Stimulated activated CD4-positive, alpha-beta T cell treated with anti-CD3 and anti-CD28 coated beads, Interleukin-12 subunit alpha, Interleukin-12 subunit beta, amount 100 ng/mL, for 4 hours (primary cell): ENCODE results near the gene FANCL.
"Not testable (repeated sequence)": the region's sequence is repeated elsewhere in the genome, so short reads cannot be mapped to it uniquely, and the experiment has no call there.

Experiments
- DNase-seq: peaks from one replicate; pipeline ENCODE4 v3.0.0-alpha.2; 2020

Gene FANCL

DNA sequence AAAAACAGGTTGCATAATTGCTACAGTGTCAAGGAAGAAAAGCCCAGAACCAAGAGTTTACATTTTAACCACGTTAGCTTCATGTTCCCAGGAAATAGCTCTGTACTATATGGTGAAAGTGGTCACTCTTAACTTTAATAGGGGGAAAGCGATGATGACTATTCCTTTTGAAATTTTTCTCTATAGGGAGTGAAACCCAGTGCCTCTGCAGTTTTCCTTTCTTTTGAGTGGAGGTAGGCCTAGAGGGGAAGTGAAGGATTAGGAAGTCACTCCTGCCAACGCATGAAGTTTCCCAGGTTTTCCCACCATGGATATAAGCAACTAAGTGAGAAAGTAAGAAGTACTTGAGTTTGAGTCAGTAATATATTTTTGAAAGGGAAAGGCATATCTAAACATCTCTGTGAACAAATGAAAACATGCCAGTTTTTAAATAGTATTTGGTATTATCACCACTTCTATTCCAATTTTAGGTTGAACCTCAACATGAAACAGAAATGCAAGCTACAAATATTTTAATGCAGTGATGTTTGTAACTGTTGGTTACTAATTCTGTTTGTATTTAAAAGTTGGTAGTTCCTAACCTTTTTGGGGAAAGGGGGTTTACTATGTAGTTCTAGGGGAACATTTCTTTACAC lies 102.6 kb downstream of the FANCL start:
- no peak for DNase-seq

DNA sequence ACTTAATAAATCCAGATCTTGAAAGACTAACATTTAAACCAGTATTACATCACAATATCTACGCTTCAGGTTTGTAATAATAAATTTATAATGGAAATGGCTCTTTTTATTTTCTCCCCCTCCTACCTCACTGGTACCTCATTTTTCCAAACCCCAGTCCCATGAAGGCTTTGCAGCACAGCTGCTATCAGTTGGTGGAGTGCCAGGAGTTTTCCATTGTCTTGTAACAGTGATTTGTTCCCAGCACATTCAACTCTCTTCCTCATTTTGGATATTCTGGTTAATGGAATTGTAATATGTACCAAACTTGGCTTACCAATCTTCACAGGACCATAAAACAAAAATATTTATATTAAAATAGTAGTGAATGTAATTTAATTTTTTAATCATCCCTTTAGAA lies 103.3 kb downstream of the FANCL start:
- DNase-seq = no peak

DNA sequence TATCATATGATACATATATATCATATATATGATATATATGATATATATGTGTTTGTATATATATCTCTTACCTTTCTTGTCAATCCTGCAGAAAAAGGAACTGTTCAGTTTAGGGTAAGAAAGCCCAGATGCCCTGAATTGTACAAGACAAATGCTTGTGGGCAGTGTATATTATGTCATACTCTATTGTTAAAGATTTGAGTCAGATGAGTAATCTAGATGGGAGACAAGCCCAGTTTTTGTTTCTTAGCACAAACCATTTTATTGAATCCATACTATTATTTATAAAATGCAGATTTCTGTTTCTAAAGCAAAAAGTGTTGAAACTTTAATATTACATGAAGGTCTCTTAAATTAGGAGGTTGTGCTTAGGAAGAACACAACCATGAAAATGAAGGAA lies 103.9 kb downstream of the FANCL start:
- DNase-seq = no peak

DNA sequence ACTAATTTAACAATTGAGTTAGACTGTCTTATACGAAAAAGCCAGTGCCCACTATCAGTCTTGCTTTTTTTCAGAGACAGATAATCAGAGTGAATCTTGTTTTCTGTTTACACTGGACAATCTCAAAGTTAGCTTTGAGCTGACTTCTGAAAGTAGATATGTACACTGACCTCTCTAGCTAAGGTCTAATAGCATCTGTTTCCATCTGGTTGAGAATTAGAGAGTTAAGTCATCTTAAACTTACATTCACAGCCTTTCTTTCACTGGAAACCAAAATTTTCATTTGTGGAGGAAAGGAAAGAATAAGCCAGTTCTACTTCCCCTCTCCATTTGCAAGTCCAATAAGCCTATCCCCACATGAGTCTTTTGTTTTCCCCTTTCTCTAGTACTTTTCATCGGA lies 105.3 kb downstream of the FANCL start:
- DNase-seq = no peak

DNA sequence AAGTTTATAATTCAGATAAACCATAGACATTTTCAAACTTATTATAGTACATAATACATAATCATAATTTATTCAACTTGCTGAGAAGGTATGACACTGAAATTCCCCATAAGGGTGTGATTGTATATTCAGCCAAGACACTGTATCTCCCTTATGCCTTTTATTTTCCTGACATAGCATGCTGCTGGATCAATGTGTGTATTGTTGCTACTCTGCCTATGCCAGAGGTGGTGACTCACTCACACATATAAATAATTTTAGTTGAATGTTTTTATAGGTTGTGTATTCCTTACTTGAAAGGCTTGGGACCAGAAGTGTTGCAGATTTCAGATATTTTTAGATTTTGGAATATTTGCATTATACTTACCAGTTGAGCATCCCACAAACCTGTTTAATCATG lies 107.7 kb downstream of the FANCL start:
- no peak for DNase-seq

DNA sequence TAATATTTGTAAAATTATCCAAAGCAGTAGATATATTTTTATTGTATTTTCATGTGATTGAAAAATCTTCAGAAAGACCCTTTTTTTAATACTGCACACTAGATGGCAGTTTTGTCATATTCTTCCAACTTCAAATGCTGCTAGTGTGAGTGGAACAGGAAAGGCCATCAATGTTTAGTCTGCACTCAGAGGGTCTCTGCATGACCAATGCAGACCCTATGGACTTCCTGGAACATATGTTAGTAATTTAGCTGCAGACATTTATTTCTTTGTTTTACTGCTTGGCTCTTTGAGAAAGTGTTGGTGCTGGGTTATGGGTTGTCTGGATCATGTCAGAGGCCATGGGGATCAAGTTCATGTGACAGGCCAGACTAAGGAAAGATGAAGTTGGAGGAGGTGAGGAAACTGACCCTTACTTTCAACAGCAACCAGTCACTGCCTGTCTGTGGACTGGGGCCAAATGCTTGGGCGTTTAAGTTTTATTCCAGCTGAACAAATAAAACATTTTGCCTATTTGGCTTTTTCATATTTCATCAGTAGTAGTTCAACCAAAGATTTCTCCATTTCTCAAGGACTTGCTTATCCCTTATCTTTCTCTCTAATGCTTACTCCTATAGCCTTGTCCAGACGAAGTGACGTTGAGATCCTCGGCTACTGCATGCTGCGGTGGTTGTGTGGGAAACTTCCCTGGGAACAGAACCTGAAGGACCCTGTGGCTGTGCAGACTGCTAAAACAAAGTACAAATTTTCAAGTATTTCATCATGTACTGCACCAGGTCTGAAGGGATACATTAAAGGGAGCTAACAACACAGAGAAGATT lies 109.7 kb downstream of the FANCL start:
- DNase-seq = no peak

DNA sequence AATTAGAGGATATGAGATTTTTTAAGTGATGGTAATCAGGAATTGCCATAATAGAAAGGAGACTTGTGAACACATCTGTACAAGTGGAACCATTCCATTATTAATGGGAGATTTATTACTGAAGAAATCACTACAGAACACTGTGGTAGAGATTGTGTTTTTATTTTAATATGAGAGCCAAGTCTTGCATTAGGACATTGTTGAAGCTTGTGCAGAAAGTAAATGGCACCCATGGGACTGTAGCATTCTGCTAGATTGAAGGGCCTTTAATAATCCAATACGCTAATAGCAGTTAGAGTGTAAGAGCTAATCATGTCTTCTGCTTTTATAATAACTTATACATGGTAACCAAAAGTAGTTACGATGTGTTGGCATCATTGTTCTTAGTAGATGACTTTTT lies 110.9 kb downstream of the FANCL start:
- DNase-seq = no peak

DNA sequence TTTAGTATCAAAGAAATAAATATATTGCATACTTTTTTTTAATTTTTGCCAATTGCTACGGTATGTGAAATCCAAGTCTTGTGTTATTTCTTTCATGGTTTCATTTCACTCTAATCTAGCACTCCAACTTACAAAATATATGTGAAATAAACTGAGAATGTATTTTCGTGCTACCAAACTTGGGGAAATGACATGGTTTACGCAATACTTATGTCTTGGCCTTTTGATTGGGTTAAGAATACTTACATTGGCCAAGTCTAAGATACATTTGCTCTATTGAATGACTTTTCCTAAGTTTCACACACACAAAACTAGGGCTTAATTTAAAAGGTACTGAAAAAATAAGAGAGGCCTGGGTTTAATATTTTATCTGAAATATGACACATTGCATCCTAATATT lies 114.0 kb downstream of the FANCL start:
- no peak for DNase-seq

DNA sequence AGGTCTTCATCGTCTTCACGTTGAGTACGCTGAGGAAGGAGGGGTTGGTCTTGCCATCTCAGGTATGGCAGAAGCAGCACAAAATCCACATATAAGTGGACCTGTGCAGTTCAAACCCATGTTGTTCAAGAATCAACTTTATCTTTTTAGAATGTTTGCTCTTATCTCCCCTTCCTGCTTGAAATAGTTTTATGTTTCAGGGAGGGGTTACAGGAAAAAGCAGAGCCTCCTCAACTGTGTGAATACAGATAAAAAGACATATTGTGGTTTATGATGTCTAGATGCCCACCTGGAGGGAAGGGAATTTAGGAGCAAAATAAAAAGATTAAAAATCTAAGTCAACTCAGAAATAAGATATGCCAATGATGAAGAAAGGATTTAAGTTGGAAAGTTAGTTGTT lies 118.6 kb downstream of the FANCL start:
- no peak for DNase-seq

DNA sequence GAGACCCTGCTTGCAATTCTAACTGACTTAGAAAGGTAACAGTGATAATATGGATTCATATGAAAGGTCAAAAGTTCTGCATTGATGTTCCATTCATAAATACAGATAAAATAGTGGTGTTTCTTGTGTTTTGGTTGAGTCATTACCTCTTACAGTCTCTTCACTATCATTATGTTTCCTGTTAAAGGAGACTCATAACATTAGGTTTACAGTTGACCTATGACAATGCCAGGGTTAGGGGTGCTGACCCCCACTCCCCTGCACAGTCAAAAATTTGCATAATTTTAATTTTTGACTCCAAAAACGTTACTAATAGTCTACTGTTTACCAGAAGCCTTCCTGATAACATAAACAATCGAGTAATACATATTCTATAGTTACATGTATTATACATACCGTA lies 119.1 kb downstream of the FANCL start:
- DNase-seq = no peak

DNA sequence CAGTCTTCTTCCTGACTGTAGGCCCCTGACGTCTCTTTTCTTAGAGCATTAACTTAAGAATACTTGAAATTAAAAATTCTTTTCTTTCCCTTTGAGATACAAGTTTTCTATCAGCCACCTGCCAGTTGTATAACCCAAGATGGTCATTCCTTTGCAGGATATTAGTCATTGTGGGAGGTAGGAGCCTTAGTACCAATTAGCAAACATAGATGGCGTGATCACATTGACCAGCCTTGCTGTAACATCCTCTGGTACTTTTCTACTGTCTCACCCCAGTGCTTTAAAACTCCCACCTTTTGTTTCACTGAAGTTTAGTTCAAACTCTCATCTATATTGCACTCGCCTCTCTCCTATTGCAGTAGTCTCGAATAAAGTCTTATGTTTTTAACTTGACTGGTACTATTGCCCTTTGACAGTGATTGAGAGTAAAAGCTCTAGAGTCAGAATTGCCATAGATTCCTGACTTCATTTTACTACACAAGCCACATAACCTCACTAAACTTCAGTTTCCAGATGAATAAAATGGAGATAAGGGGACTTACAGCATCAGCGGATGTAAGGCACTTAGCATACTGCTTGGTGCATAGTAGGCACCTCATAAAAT lies 120.4 kb downstream of the FANCL start:
- no peak for DNase-seq

DNA sequence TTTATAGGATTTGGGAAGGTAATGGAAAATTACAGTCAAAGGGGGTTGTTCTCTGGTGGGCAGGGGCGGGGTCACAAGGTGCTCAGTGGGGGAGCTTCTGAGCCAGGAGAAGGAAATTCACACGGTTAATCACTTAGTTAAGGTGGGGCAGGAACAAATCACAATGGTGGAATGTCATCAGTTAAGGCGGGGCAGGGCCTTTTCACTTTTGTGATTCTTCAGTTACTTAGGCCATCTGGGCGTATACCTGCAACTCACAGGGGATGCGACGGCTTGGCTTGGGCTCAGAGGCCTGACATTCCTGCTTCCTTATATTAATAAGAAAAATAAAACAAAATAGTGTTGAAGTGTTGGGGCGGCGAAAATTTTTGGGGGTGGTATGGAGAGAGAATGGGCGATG lies 127.6 kb downstream of the FANCL start:
- DNase-seq = not testable (repeated sequence)

DNA sequence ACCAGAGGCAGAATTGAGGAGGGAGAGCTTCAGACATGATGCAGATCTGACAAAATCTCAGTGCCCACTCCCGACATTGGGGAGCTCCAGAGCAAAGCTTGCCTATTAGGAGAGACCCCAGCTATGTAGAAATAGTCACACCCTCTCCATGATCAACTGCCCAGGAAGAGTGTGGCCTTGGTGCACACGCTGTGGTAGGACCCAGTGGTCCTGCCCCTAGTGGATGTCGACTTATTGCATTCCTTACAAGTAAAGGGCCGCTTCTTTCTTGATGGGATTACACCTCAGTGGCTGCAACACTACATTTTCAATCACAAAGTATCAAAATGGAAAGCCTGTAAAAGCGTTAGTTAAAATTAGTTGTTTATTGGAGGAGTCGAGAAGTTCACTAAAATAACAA lies 130.4 kb downstream of the FANCL start:
- no peak for DNase-seq

DNA sequence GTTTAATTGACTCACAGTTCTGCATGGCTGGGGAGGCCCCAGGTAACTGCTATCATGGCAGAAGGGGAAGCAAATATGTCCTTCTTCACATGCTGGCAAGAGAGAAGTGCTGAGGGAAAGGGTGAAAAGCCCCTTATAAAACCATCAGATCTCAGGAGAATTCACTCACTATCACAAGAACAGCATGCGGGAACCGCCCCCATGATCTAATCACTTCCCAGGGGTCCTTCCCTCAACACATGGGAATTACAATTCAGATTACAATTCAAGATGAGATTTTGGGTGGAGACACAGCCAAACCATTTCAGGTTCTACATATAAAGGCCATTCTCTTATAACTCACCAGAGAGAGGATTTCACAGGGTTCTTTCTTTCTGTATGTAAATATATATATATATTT lies 131.6 kb downstream of the FANCL start:
- DNase-seq = no peak
